ENCODE measurements around the gene TMEM91.
"Not testable (repeated sequence)": the region's sequence is repeated elsewhere in the genome, so short reads cannot be mapped to it uniquely, and the experiment has no call there.

Gene TMEM91

GRCh38 chr19:41353466-41354342, 22.6 kb upstream of the TMEM91 start, which contains the start of gene TGFB1:
TGFB1 (minus strand) TSS chr19:41353922; CDS start chr19:41353044, 878 bp downstream.
- DNase-seq (ENCODE audit: low read depth): peak; percentile 92

DNA sequence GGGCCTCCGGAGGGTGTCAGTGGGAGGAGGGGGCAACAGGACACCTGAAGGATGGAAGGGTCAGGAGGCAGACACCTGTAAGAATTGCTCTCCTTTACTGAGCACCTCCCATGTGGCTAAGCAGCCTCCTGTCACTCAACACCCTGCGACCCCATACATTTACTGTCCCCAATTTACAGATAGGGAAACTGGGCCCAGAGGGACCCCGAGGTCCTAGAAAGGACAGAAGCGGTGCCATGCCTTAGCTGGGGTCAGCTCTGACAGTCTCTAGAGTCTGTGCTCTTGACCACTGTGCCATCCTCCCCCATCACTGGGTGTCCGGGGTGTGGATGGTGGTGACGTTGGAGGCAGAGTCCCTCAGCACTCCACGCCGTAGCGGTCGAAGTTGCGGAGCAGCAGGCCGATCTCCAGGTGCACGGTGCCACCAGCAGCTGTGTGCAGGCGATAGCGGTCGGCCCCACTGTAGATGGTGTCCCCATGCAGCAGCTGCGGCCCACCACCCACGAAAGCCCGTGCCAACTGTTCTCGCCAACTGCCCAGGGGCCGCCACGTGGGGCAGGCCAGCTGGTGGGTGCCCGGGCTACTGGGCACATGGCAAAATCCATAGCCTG, 21.9 kb upstream of the TMEM91 start:
- DNase-seq (ENCODE audit: low read depth): no peak

GRCh38 chr19:41355035-41355434, 21.3 kb upstream of the TMEM91 start:
- no peak for DNase-seq (ENCODE audit: low read depth)

- no peak for DNase-seq (ENCODE audit: low read depth)
Observed at GRCh38 chr19:41355802-41356201, 20.5 kb upstream of the TMEM91 start.

GRCh38 chr19:41356984-41357739, 19.2 kb upstream of the TMEM91 start:
- no peak for DNase-seq (ENCODE audit: low read depth)

DNA sequence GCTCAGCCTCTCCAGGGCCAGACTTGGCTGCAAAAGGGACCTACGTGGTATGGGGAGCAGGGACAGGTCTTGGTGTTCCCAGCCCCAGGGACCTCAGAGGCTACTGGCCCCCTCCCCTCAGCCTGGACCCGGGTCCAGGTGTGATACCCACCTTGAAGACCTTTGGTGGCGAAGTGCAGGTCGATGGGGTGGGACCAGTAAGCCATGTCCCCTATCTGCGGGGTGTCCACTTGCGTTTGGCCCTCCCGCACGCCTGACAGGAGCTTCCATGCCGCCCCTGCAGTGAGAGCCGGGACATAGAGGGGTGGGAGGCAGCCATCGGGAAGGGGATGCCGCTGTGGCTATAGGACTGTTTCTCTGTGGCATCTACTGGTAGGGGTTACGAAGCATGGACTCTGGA, 18.6 kb upstream of the TMEM91 start:
- DNase-seq (ENCODE audit: low read depth): no peak

DNA sequence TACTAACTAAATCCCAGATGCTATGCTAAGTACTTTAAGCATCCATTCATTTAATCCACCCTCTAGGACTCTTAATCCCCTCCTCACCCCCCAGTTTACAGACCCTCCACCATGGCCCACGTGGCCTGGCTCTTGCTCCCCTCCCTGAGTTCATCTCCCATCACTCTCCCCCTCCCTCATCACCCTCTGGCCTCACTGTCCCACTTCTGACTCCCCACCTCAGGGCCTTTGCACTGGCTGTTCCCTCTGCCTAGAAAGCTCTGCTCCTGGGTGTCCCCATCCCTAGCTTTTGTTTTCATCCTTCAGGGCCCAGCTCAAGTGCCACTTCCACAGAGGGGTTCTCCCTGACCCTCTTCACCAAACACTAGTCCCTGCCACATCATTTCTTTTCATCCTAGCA, 16.6 kb upstream of the TMEM91 start:
- no peak for DNase-seq (ENCODE audit: low read depth)

- DNase-seq (ENCODE audit: low read depth): no peak
Observed at GRCh38 chr19:41362143-41362847, 14.0 kb upstream of the TMEM91 start.

- DNase-seq (ENCODE audit: low read depth): no peak
Observed at GRCh38 chr19:41363371-41363752, 13.0 kb upstream of the TMEM91 start.

- DNase-seq (ENCODE audit: low read depth): peak; percentile 96
Observed at GRCh38 chr19:41363753-41364523, 12.4 kb upstream of the TMEM91 start, which contains the start of gene B9D2. B9D2 (minus strand) TSS chr19:41364149; CDS start chr19:41363519, 630 bp downstream.

GRCh38 chr19:41364524-41365391, 11.6 kb upstream of the TMEM91 start:
- DNase-seq (ENCODE audit: low read depth): no peak

DNA sequence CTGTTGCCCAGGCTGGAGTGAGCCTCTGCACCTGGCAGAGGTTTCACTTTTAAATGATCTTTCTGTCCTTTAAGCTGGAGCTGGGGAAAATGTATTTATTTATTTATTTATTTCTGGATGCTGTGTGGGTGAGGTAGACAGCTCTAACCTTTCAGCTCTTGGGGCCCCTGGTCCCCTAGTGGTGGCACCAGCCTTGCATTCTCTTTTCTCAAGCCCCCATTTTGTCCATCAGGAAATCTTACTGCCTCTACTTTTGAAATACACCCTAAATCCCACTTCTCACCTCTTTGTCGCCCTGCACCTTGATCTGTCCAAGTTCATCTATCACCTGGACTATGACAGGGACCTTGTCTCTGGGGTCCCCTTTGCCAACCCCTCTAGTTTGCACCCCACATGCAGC, 10.2 kb upstream of the TMEM91 start:
- DNase-seq (ENCODE audit: low read depth): no peak

DNA sequence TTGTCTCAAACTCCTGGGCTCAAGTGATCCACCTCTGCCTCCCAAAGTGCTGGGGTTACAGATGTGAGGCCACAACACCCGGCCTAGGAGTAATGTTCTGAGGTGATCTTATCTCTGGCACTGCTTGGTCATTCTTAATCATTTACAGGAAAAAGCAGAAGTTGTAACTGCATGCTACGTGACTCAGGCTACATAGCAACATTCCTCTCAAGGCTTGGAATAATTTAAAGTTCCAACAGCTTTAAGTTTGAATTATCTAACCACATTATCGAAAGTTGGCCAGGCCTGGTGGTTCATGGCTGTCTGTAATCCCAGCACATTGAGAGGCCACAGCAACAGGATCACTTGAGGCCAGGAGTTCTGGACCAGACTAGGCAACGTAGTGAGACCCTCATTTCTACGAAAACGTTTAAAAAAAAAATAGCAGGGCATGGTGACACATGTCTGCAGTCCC, 8.5 kb upstream of the TMEM91 start:
- DNase-seq (ENCODE audit: low read depth): no peak

DNA sequence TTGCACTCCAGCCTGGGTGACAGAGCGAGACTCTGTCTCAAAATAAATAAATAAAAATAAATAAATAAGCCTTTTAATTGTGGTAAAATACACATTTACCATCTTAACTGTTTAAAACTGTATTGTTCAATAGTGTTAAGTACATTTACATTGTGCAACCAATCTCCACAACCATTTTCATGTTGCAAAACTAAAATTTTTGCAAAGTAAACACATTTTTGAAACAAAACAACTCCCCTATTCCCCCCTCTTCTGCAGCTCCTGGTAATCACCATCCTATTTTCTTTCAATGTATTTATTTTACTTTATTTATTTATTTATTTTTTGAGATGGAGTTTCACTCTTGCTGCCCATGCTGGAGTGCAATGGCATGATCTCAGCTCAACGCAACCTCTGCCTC, 6.6 kb upstream of the TMEM91 start:
- no peak for DNase-seq (ENCODE audit: low read depth)

DNA sequence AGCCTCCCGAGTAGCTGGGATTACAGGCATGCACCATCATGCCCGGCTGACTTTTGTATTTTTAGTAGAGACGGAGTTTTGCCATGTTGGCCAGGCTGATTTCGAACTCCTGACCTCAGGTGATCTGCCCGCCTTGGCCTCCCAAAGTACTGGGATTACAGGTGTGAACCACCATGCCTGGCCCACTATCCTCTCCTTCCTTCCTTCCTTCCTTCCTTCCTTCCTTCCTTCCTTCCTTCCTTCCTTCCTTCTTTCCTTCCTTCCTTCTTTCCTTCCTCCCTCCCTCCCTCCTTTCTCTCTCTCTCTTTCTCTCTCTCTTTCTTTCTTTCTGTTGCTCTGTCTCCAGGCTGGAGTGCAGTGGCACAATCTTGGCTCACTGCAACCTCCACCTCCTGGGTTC, 5.2 kb upstream of the TMEM91 start:
- not testable (repeated sequence) for DNase-seq (ENCODE audit: low read depth)

DNA sequence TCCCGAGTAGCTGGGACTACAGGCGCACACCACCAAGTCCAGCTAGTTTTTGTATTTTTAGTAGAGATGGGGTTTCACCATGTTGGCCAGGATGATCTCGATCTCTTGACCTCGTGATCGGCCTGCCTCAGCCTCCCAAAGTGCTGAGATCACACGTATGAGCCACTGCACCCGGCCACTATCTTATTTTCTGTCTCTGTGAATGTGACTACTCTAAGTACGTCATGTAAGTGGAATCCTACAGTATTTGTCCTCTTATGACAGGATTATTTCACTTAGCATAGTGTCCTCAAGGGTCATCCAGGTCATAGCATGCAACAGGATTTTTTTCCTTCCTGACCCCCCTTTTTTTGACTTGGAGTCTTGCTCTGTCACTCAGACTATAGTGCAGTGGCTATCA, 4.8 kb upstream of the TMEM91 start:
- DNase-seq (ENCODE audit: low read depth): no peak

DNA sequence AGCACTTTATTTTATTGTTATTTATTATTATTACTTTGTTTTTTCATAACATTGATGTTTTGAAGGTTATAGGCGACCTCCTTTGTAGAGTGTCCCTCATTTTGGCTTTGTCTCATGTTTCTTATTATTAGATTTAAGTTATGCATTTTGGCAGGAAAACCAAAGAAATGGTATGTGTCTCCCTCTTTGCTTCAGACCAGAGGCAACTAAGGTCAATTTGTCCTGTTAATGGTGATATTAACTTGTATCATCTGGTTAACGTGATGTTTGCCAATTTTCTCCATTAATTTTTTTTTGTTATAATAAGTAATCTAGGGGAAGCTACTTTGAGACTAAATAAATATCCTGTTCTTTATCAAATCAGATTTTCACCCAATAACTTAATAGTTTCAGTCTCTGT, 3.8 kb upstream of the TMEM91 start:
- no peak for DNase-seq (ENCODE audit: low read depth)

DNA sequence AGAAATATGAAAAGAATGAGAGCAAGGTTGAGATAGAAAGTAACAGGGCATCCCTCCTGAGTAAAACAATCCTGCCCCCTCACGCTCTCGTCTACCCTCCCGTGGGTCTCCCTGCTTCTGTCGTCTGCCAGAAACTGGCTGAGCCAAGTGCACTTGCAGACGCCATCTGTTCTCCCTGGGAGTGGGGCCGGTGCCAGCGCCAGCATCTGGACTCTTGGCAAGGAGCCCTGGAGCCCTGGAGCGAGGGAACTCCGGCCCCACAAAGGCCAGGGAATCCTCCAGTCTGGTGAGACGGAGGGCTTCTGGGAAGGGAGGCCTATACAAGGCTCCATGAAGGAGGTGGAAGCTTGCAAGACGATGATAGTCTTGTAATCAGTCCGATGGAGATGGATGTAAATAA, 2.3 kb upstream of the TMEM91 start:
- no peak for DNase-seq (ENCODE audit: low read depth)

- no peak for DNase-seq (ENCODE audit: low read depth)
Observed at GRCh38 chr19:41376998-41377365, 649 bp downstream of the TMEM91 start.

All from T follicular helper cell (primary cell).